Measurements from ENCODE around the gene VAV3.
"Not testable (repeated sequence)": the region's sequence is repeated elsewhere in the genome, so short reads cannot be mapped to it uniquely, and the experiment has no call there.

The VAV3 gene

GRCh38 chr1:107673006-107673405 is 292.0 kb downstream of the VAV3 start:
- no peak for DNase-seq

GRCh38 chr1:107670397-107671040 is 294.5 kb downstream of the VAV3 start:
- DNase-seq, result no peak

- DNase-seq, result no peak
Observed at GRCh38 chr1:107669996-107670395, 295.0 kb downstream of the VAV3 start.

GRCh38 chr1:107668762-107669161 is 296.2 kb downstream of the VAV3 start:
- no peak for DNase-seq

- DNase-seq, result no peak
Observed at GRCh38 chr1:107666493-107666892, 298.5 kb downstream of the VAV3 start.

GRCh38 chr1:107664982-107665925 is 299.7 kb downstream of the VAV3 start:
- no peak for DNase-seq

- DNase-seq, result no peak
Observed at GRCh38 chr1:107662971-107663370, 302.0 kb downstream of the VAV3 start.

- DNase-seq, result no peak
Observed at GRCh38 chr1:107661158-107661557, 303.8 kb downstream of the VAV3 start.

GRCh38 chr1:107659961-107660360 is 305.0 kb downstream of the VAV3 start:
- no peak for DNase-seq

GRCh38 chr1:107657356-107657755 is 307.6 kb downstream of the VAV3 start:
- DNase-seq, result no peak

- DNase-seq, result no peak
Observed at GRCh38 chr1:107653765-107654164, 311.2 kb downstream of the VAV3 start.

- DNase-seq, result no peak
Observed at GRCh38 chr1:107653005-107653404, 312.0 kb downstream of the VAV3 start.

GRCh38 chr1:107650825-107651224 is 314.2 kb downstream of the VAV3 start:
- DNase-seq, result not testable (repeated sequence)

GRCh38 chr1:107649023-107649422 is 316.0 kb downstream of the VAV3 start:
- no peak for DNase-seq

GRCh38 chr1:107648071-107648470 is 316.9 kb downstream of the VAV3 start:
- no peak for DNase-seq

GRCh38 chr1:107647012-107647411 is 318.0 kb downstream of the VAV3 start:
- DNase-seq, result no peak

- no peak for DNase-seq
Observed at GRCh38 chr1:107643766-107644165, 321.2 kb downstream of the VAV3 start.

- no peak for DNase-seq
Observed at GRCh38 chr1:107640207-107640606, 324.8 kb downstream of the VAV3 start.

- DNase-seq, result no peak
Observed at GRCh38 chr1:107637101-107637500, 327.9 kb downstream of the VAV3 start.

GRCh38 chr1:107633596-107633995 is 331.4 kb downstream of the VAV3 start:
- DNase-seq, result no peak

GRCh38 chr1:107626073-107626796 is 338.7 kb downstream of the VAV3 start:
- DNase-seq, result no peak

GRCh38 chr1:107625405-107626029 is 339.5 kb downstream of the VAV3 start:
- no peak for DNase-seq

- no peak for DNase-seq
Observed at GRCh38 chr1:107623431-107623830, 341.5 kb downstream of the VAV3 start.
